ENCODE measurements around the gene GPR141. TPM values are rescaled to one million over a fixed set of nuclear protein-coding genes. Genes with fewer than 3 reads are reported as not detected.

GPR141 gene
- total RNA-seq, 1 donor from 2014 or later, result not detected

DNA sequence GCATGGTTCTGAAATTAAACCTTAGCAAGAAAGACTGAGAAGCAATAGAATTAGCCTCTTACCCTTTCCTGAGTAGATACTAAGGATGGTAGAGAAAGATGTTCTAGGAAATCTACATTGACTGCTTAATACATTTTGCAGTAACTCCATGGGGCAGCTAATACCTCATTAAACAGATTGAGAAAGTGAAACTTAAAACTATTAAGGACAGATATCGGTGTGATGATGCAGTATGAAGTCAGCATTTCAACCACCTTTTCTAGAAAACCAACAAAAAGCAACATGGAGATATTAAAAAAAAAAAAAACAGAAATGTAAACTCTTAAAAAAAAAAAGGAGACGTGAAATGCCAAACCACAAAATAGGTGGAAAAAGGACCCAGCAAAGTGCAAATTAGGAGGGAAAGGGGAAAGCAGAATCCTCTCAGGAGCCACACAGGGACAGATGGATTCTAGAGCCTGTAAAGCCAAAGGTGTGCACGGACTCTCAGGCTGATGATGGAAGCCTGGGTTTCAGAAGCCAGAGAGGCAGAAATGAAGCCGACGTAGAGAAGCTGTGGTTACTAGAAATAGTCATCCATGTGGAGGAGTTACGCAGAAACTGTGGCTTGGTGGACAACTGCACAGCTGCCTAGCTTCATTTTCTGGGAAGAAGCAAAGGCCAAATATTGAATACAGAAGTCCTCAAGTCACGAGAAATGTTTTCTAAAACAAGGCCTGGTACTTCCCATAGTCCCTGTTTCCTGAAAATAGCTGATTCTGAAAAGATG is 38.1 kb upstream of the GPR141 start:
- no peak overlapping the region for H3K27ac Mint-ChIP-seq (ENCODE audit: unreplicated experiment)
- TF ChIP-seq, protein P1, sequence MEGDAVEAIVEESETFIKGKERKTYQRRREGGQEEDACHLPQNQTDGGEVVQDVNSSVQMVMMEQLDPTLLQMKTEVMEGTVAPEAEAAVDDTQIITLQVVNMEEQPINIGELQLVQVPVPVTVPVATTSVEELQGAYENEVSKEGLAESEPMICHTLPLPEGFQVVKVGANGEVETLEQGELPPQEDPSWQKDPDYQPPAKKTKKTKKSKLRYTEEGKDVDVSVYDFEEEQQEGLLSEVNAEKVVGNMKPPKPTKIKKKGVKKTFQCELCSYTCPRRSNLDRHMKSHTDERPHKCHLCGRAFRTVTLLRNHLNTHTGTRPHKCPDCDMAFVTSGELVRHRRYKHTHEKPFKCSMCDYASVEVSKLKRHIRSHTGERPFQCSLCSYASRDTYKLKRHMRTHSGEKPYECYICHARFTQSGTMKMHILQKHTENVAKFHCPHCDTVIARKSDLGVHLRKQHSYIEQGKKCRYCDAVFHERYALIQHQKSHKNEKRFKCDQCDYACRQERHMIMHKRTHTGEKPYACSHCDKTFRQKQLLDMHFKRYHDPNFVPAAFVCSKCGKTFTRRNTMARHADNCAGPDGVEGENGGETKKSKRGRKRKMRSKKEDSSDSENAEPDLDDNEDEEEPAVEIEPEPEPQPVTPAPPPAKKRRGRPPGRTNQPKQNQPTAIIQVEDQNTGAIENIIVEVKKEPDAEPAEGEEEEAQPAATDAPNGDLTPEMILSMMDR (IDR thresholded peaks at IDR 0.05), result no peak
- H3K4me3 Mint-ChIP-seq (ENCODE audit: unreplicated experiment), result no peak overlapping the region
- H3K4me1 Mint-ChIP-seq (ENCODE audit: unreplicated experiment), result no peaks in the 10 kb centered on the region
- H3K36me3 Mint-ChIP-seq (ENCODE audit: unreplicated experiment), result no peaks in the 10 kb centered on the region
- H3K9me3 Mint-ChIP-seq (ENCODE audit: unreplicated experiment), result peaks cover 5% of the 10 kb centered on the region
- H3K27me3 Mint-ChIP-seq (ENCODE audit: unreplicated experiment), result no peaks in the 10 kb centered on the region
- no peak for DNase-seq (ENCODE audit: extremely low spot score, unreplicated experiment)

DNA sequence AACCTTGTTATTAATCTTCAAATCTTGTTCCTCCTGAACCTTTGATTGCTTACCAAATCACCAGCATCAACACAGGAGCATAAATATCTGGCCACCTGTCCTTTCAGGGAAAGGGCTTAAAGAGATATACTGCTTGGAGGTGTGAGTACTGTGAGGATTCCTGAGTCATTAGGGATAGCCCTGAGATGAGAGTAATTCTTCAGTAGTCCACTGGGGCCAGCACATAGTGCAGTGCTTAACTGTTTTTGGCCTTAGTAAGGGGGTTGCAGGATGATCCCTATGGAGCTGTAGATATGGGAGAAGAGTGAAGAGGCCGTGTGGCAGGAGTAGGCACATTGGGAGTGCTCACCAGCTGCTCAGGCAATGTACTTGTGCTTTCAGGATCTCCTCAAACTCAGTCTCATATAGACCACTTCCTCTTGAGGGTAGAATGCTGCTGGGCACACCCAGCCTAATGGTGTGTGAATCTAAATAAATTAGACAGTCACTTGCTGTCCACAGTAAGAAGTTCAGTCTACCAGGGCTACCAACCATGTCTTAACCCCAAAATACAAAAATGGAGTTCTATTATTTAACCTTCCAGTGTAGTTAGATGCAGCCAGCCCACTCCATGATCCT is 26.5 kb upstream of the GPR141 start:
- Mint-ChIP-seq H3K27ac (ENCODE audit: unreplicated experiment) (no peak overlapping the region), H3K9me3 (ENCODE audit: unreplicated experiment) (no peaks in the 10 kb centered on the region), H3K4me3 (ENCODE audit: unreplicated experiment) (no peak overlapping the region), H3K36me3 (ENCODE audit: unreplicated experiment) (no peaks in the 10 kb centered on the region), H3K4me1 (ENCODE audit: unreplicated experiment) (no peaks in the 10 kb centered on the region), H3K27me3 (ENCODE audit: unreplicated experiment) (no peaks in the 10 kb centered on the region)
- DNase-seq (ENCODE audit: extremely low spot score, unreplicated experiment), result no peak
- TF ChIP-seq, protein P1 (IDR thresholded peaks at IDR 0.05), result no peak

DNA sequence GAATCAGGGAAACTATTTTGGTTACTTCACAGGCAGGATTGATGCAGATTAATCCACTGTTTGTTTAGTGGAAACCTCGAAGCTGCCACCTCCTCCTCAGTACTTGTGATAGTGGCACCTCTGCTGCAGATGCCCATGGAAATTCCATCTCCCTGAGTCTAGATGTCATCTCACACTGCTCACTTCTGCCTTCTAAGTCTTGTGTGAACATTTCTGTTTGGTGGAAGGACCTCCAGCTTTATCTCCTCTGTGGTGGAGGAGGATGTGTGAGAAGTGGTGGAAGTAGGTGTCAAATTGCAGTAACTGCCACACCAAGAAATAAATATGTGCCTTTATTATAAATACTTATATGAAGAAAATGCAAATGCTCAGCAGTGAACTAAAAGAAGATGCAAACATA is 25.8 kb upstream of the GPR141 start:
- no peak overlapping the region for H3K27ac Mint-ChIP-seq (ENCODE audit: unreplicated experiment)

DNA sequence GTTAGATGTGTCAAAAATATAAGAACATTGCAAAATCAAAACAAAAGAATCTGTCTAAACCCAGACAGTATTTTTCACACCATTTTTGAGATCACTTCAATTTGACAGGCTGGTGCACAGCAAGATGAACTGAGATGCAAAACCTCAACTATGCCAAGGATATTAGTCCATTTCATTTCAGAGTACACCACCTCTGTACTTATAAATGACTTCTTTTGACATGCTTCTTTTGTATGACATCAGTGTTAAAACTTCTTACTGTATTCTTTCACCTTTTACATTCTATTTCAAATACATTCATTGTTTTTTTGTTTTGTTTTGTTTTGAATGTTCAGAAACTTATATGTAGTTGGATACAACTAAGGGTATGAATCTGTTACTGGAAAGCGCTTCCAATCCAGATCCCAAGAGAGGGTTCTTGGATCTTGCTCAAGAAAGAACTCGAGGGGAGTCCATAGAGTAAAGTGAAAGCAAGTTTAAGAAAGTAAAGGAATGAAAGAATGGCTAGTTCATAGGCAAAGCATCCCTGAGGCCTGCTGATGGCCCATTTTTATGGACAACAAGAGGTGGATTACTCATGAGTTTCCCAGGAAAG is 23.5 kb upstream of the GPR141 start:
- no peak overlapping the region for H3K27ac Mint-ChIP-seq (ENCODE audit: unreplicated experiment)
- H3K4me1 Mint-ChIP-seq (ENCODE audit: unreplicated experiment), result no peaks in the 10 kb centered on the region
- H3K27me3 Mint-ChIP-seq (ENCODE audit: unreplicated experiment), result no peaks in the 10 kb centered on the region
- TF ChIP-seq, protein P1 (IDR thresholded peaks at IDR 0.05), result no peak
- H3K36me3 Mint-ChIP-seq (ENCODE audit: unreplicated experiment), result no peaks in the 10 kb centered on the region
- no peaks in the 10 kb centered on the region for H3K9me3 Mint-ChIP-seq (ENCODE audit: unreplicated experiment)
- no peak overlapping the region for H3K4me3 Mint-ChIP-seq (ENCODE audit: unreplicated experiment)
- DNase-seq (ENCODE audit: extremely low spot score, unreplicated experiment), result no peak

More for the DNA sequence above, 25.8 kb upstream of the GPR141 start:
- Mint-ChIP-seq H3K4me3 (ENCODE audit: unreplicated experiment) (no peak overlapping the region), H3K9me3 (ENCODE audit: unreplicated experiment) (no peaks in the 10 kb centered on the region), H3K4me1 (ENCODE audit: unreplicated experiment) (no peaks in the 10 kb centered on the region), H3K36me3 (ENCODE audit: unreplicated experiment) (no peaks in the 10 kb centered on the region), H3K27me3 (ENCODE audit: unreplicated experiment) (no peaks in the 10 kb centered on the region)
- TF ChIP-seq, protein P1 (IDR thresholded peaks at IDR 0.05), result no peak
- DNase-seq (ENCODE audit: extremely low spot score, unreplicated experiment), result no peak

DNA sequence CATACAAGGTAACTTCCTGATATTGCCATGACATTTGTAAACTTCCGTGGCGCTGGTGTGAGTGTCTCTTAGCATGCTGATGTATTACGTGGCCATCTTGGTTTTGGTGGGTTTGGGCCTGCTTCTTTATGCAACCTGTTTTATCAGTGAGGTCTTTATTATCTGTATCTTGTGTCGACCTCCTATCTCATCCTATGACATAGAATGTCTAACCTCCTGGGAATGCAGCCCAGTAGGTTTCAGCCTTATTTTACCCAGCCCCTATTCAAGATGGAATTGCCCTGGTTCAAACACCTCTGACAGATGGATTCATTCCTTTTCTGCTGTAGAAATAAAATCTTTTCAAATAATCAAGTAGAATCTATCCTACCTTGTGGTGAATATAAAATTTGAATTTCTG is 23.0 kb upstream of the GPR141 start:
- TF ChIP-seq, protein P1 (IDR thresholded peaks at IDR 0.05), result no peak
- H3K4me1 Mint-ChIP-seq (ENCODE audit: unreplicated experiment), result no peaks in the 10 kb centered on the region
- no peak for DNase-seq (ENCODE audit: extremely low spot score, unreplicated experiment)
- no peaks in the 10 kb centered on the region for H3K27me3 Mint-ChIP-seq (ENCODE audit: unreplicated experiment)
- no peaks in the 10 kb centered on the region for H3K9me3 Mint-ChIP-seq (ENCODE audit: unreplicated experiment)
- H3K4me3 Mint-ChIP-seq (ENCODE audit: unreplicated experiment), result no peak overlapping the region
- no peaks in the 10 kb centered on the region for H3K36me3 Mint-ChIP-seq (ENCODE audit: unreplicated experiment)
- H3K27ac Mint-ChIP-seq (ENCODE audit: unreplicated experiment), result no peak overlapping the region
